Measurements from ENCODE around the gene CACNA2D3.

Gene CACNA2D3

GRCh38 chr3:54865316-54865715, 743.0 kb downstream of the CACNA2D3 start:
- no peak for DNase-seq

DNA sequence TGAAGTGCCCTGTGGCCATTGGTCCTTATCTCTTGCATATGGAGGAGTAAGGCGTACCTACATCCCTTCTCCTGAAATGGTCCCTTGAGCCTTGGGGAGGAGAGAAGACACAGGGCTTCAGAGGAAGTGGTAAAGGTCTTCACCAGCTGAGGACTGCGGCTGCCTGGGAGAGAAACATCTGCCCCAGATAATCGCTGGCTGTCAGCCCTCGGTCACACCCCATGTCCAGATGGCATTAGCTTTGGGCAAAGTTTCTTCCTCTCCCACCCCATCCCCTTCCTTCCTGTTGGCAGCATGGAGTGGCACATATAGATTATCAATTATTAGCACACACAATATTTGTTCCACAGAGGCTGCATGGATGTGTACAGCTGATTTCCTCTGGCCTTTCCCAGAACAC, 743.9 kb downstream of the CACNA2D3 start:
- DNase-seq: no peak

DNA sequence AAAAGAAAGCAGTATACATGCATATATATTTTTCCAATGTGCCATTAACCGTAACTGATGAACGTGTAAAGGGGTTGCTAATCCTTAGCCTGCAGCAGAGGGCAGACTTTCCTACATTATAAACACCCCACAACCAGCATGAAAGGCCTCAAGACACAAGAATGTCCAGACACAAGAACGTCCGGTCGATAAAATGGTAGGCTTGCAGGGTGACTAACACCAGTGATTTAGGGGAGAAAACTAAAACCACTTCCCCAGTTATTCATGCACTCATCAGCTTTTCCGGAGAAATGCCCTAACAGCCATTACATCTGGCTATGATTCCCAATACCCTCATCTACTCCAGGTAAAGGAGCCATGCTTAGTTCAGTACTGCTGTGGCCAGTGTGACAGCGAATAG, 748.1 kb downstream of the CACNA2D3 start:
- DNase-seq: no peak

DNA sequence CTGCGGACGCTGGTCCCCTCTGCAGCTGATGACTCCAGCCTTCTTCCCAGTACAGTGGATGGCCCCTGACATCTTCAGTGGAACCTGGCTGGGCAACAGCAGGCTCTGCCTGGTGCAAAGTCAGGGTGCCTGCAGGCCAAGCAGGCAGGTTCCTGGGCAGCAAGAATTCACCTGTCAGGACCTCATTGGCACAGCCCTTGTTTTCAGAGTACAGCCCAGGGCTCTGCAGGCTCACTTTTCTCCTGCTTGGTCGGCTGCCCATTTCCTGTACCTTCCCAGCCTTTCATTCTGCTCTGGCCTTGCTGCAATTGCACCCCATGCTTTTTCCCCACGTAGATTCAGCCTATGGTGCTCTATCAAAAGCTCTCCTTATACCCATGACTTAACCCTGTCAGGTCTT, 749.5 kb downstream of the CACNA2D3 start:
- no peak for DNase-seq

DNA sequence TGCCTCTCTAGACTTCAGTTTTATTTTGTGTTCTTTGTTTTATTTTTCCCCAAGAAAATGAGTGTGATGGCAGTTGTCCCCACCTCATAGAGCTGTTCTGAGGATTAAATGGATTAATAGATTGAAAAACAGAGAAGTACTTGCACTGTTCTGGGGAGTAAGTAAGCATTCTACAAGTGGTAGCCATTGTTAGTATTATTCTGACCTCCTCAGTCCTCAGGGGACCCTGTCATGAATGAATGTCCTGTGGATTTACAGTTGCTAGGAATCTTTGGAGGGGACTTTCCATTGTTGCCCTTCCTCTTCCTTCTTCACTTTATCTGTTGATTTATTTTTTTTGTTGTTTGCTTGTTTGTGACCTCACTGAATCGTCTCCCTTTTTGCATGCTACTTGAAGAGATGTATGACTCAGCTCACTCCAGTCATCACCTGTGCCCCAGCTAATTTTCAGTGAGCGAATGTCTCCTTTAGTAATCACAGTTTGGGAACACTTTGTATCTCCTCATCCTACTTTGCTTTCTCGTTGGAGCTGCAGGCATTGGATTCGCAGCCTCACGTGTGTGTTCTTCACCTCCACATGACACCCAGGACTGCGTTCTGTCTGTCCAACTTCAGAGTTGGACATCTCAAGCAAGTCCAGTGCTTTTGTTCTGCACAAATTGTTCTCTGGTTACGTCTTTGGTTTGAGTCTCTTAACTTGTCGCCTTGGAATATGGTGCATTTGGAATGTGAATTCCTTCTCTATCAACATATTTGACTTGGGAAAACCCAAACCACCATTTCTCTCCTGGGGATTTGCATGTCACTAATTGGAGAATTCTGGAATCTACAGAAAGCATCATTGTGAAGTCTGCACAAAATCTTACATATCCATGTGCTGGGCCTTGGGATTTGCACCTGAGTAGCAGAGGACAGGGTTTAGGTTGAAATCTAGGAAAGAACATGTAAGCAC, 751.0 kb downstream of the CACNA2D3 start:
- no peak for DNase-seq

DNA sequence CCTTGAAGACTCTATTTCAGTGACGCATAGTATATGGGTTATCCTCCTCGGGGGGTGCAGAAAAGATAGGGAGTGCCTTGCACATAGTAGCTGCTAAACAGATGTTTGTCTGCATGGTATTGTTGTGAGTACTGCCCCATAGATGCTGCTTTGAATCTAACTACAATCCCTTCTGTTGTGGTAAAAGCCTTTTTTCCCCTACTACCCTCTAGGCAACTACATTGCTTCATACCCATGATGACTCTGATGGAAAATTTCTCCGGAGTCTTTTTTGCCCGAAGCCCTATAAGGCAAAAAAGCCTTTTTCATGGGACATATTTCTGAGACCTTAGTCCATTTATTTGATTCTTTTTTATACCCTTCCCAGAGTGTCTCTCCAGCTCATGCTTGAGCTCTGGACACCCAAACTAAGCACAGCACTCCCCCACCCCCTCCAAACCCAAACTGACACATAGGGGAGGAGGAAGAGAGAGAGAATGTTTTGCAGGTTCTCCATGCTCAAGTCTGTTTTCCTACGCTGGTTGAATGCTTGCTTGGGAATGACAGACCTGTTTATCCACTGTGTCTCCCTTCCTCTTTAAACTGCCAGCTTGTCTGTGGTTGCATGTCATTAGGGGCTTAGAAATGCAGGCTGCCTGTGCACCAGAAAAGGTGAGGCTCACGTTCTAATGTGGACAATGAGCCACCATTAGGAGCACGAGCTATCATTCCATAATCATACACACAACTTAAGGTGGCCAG, 752.6 kb downstream of the CACNA2D3 start:
- DNase-seq: no peak

GRCh38 chr3:54875596-54876268, 753.4 kb downstream of the CACNA2D3 start:
- DNase-seq: no peak

DNA sequence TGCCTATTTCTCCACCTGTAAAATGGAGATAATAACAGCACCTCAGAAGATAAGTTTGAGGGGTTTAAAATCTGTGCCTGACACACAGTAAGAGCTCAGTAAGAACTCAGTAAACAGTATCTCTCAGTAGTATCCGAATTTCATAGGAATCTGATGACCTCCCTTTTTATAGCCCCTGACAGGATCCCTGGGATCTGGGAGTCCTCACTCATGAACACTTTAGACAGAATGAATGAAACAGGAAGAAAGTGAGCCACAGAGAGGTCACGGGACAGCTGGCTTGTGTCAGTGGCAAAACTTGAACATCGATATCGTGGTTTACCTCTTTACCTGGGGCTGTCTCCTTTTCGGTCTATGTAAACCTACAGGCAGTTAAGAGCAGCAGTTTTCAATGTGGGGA, 754.3 kb downstream of the CACNA2D3 start:
- no peak for DNase-seq

DNA sequence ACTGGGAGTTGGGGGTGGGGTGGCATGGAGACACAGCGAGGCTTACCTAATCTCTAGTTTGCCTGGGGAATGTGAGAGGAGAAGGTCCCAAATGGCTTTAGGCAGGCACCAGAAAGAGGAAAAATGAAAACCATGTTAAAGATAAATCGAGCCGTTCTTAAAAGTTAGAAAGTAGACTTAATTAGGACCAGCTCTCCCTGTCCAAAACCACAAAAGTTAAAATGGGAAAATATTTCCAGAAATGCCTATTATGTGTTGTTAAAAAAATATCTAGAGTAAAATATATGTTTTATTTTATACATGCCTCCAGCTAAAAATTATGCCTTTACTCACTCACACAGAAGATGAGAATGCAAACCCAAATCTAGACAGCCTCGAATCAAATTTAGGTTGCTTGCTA, 755.4 kb downstream of the CACNA2D3 start:
- DNase-seq: no peak

- DNase-seq: no peak
Observed at GRCh38 chr3:54878145-54878544, 755.8 kb downstream of the CACNA2D3 start.

GRCh38 chr3:54882129-54882833, 759.9 kb downstream of the CACNA2D3 start:
- DNase-seq: no peak

GRCh38 chr3:54888162-54888561, 765.8 kb downstream of the CACNA2D3 start:
- no peak for DNase-seq

DNA sequence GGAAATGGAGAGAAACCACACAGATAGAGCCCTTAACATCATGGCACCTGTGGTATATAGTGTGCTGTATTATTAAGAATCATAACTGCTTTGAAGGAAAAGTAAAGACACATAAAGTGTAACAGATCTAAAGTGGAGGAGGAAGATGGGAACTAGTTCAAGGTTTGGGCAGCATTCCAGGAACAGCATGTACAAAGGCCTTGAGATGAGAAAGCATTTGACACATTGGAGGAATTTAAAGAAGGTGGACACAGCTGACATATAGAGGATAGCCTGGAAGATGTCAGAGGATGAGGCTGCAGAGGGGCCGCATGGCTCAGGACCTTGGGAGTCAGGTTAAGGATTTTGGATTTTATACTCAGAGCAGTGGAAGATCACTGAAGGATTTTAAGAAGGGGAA, 766.5 kb downstream of the CACNA2D3 start:
- DNase-seq: no peak

DNA sequence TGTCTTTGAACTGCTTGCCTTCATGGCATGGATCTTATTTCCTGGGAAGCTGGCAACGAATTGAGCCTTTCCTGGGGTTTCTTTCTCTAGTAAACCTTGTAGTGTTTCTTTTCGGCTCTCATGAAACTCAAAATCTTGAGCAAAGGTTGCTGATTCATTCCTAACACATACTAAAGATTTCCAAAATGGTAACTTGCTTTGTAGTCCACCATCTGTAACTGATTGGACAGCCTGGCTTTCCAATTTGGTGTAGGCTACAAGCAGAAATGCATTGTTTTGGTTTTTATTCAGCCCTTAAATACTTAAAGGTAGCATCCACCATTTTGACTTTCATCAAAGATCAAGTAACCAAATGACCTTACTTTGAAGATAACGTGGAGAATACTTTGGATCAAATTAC, 767.4 kb downstream of the CACNA2D3 start:
- no peak for DNase-seq

- no peak for DNase-seq
Observed at GRCh38 chr3:54891540-54891897, 769.2 kb downstream of the CACNA2D3 start.

- no peak for DNase-seq
Observed at GRCh38 chr3:54892168-54892567, 769.8 kb downstream of the CACNA2D3 start.

DNA sequence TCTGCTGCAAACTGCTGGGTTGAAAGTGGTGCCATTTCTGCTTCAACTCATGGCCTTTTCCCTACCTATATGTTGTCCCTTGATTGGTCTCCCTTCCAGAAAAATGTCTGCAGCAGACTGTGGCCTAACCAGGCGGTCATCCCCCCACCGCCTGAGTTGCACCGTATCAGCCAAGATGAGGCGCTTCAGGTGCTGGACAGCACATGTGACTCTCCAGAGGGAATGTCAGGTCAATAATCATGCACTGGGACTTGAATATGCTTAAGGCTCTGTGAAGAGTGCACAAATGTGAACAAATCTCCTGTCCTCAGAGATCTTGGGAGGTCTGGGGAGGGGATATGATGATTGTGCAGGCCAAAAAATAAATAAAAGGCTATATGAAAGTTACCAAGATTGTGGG, 773.3 kb downstream of the CACNA2D3 start:
- no peak for DNase-seq

DNA sequence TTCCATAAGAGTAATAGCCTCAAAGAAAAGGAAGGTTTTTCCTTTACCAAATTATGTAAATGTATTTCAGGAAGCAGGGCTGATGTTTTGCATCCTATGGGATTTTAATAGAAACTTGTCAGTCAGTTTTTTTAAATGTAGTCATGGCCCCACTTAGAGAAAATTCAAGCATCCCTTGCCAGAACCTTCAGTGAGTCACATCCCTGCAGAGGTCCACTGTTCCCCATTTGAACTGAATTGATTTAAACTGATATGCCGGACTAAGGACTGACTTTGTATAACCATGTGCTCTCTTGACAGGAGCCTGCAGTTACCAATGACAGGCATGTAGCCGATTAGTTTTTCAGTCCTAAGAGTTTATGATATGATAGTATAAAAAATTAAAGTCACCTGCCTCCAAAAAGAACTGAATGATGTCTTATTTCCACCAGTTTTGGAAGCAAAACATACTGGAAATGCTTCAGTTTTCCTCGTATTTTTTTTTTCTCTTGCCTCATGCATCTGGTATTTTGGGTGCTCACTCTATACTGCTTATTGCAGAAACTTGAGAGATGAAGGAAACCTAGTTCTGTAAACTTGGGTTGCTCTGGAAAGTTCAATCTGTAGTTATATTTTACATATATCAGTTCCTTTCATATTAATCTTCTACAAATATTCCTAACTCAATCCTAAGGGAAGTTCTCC, 774.8 kb downstream of the CACNA2D3 start:
- no peak for DNase-seq

- no peak for DNase-seq
Observed at GRCh38 chr3:54899273-54899672, 776.9 kb downstream of the CACNA2D3 start.

GRCh38 chr3:54900838-54901591, 778.7 kb downstream of the CACNA2D3 start:
- DNase-seq: no peak

DNA sequence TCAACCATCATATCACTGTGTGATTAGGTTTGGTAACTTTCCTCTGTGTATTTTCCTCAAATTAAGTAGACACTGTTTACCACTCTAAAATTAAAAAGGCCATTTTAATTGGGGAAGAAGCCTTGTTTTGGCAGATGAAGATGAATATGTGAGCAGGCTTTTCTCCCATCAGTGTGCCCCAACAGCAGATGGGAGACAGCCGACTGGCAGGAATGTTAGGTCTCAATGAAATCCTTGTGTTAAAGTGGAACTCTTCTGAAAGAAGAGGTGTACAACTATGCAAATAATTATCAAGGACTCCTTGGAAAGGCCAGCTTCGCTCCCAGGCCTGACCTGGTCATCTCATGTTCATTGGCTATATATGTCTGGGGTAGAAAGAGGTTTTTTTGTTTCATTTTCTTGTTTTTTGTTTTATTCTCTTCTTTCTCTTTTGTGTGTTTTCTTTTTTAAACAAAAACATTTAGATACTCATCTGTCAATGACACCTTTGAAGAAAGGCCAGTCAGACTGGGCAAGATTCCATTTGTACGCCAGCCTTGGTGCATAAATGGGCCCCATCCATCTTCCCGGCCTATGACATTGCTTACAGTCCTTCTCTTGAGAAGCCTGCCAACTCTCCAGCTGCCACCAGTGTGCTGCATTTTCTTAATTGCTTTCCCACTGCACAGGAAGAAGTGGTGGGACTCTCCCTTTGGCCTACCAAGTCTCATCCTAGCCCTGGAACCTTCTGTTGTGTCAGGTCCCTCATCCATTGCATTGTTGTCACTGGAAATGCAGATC, 779.7 kb downstream of the CACNA2D3 start:
- no peak for DNase-seq
